Upper lobe of left lung (tissue), 6 donors: ENCODE data around the gene AKTIP. TPM values are rescaled to one million over a fixed set of nuclear protein-coding genes. Genes with fewer than 3 reads are reported as not detected.
"Not testable (repeated sequence)": the region's sequence is repeated elsewhere in the genome, so short reads cannot be mapped to it uniquely, and the experiment has no call there.

ENCODE experiments used
- ATAC-seq, 2 donors: fragments of 200-7000 bp; cut with Tn5 transposase; one replicate each; pipeline ENCODE4 v1.9.1; 2022; ENCODE audit warnings: mild to moderate bottlenecking in 2 of 2, moderate library complexity in 2 of 2; ENCODE audit not compliant: low FRiP score in 2 of 2
- DNase-seq, 2 donors: peaks; one replicate each; pipeline ENCODE4 v3.0.0-alpha.2; 2019 to 2020
- H3K27ac ChIP-seq, 4 donors: fragments of 200-600 bp; sonication (generic); one replicate each; pipeline ENCODE4 v1.5.1; 2016 to 2019
- H3K27me3 ChIP-seq, 4 donors: fragments of 200-600 bp; sonication (generic); one replicate each; pipeline ENCODE4 v1.5.1; 2017 to 2019
- H3K36me3 ChIP-seq, 4 donors: fragments of 200-600 bp; sonication (generic); one replicate each; pipeline ENCODE4 v1.5.1; 2016 to 2019
- H3K4me1 ChIP-seq, 4 donors: fragments of 200-600 bp; sonication (generic); one replicate each; pipeline ENCODE4 v1.5.1; 2018 to 2019
- H3K4me3 ChIP-seq, 4 donors: fragments of 200-600 bp; sonication (generic); one replicate each; pipeline ENCODE4 v1.5.1; 2017 to 2019; ENCODE audit warnings: mild to moderate bottlenecking in 2 of 4, moderate library complexity in 1 of 4
- H3K9me3 ChIP-seq, 4 donors: fragments of 200-600 bp; sonication (generic); one replicate each; pipeline ENCODE4 v1.5.1; 2018 to 2019
- CTCF ChIP-seq, 6 experiments: fragments of 450-650 bp in 4 of 6; fragments of 200-600 bp in 2 of 6; sonication (generic) in 2 of 6; IDR thresholded peaks; one replicate each; pipeline ENCODE4 v1.5.1; 2016 to 2019; ENCODE audit warnings: antibody characterized with exemption in 6 of 6
- EP300 ChIP-seq, 4 donors: sonication (generic); formaldehyde crosslinking; IDR thresholded peaks; one replicate each; pipeline ENCODE4 v1.5.1; 2017; ENCODE audit warnings: antibody characterized with exemption in 4 of 4, control low read depth in 2 of 4
- POLR2A ChIP-seq, 4 donors: fragments of 450-650 bp; IDR thresholded peaks; one replicate each; pipeline ENCODE4 v1.5.1; 2016 to 2017; ENCODE audit warnings: antibody characterized with exemption in 4 of 4, mild to moderate bottlenecking in 2 of 4
- POLR2AphosphoS5 ChIP-seq, 2 donors: sonication (generic); formaldehyde crosslinking; IDR thresholded peaks; one replicate each; pipeline ENCODE4 v1.5.1; 2017; ENCODE audit warnings: antibody characterized with exemption in 2 of 2
- WGBS, 2 donors: methylation state at CpG; one replicate each; pipeline ENCODE4 v1.1.5; 2017 to 2018; 5-methylcytosine and 5-hydroxymethylcytosine counted together
- total RNA-seq, 6 donors: library from RNA; depleted of rRNA in 4 of 6; stranded (reverse); fragments of >200 nt in 4 of 6; gene quantifications; one replicate each; pipeline versions ENCODE4 v1.1.0 to v1.2.1, GENCODE V29; 2016 to 2021
- donor health status: DM: no; HTN: no; CAD: no; lungs with moderate emphysema.
- donor health status: DM: no; HTN: yes; CAD: no; lungs with severe emphysema.

AKTIP gene
- total RNA-seq, 6 donors from 2014 or later, result 35.6 to 61.3 (median 47.0) TPM

GRCh38 chr16:53542283-53542682 lies 39.3 kb upstream of the AKTIP start:
- H3K4me1 ChIP-seq, result no peaks in the 10 kb centered on the region
- no peaks in the 10 kb centered on the region for H3K36me3 ChIP-seq
- no peak for ATAC-seq
- no peaks in the 10 kb centered on the region for H3K27me3 ChIP-seq
- H3K9me3 ChIP-seq, result no peaks in the 10 kb centered on the region
- no peak for TF ChIP-seq POLR2A (IDR thresholded peaks at IDR 0.05)
- no peak for TF ChIP-seq POLR2AphosphoS5 (IDR thresholded peaks at IDR 0.05)
- no peak for TF ChIP-seq EP300 (IDR thresholded peaks at IDR 0.05)
- no peak for TF ChIP-seq CTCF (IDR thresholded peaks at IDR 0.05)
- WGBS, 2 donors, result 55 to 62% methylated on average over 18 to 21 of the region's 21 CpGs
- no peak overlapping the region for H3K27ac ChIP-seq
- no peak overlapping the region for H3K4me3 ChIP-seq
- DNase-seq, result peak in 1 of 2 donors; percentile 76

- TF ChIP-seq EP300 (IDR thresholded peaks at IDR 0.05) (no peak), POLR2AphosphoS5 (IDR thresholded peaks at IDR 0.05) (no peak), POLR2A (IDR thresholded peaks at IDR 0.05) (no peak), CTCF (IDR thresholded peaks at IDR 0.05) (no peak)
- DNase-seq (no peak), ATAC-seq (no peak)
- no peaks in the 10 kb centered on the region for H3K36me3 ChIP-seq
- no peaks in the 10 kb centered on the region for H3K9me3 ChIP-seq
- 91 to 92% methylated on average over 8 to 9 of the region's 9 CpGs for WGBS, 2 donors
- no peaks in the 10 kb centered on the region for H3K27me3 ChIP-seq
- H3K27ac ChIP-seq, result no peak overlapping the region
- no peaks in the 10 kb centered on the region for H3K4me1 ChIP-seq
- H3K4me3 ChIP-seq, result no peak overlapping the region
Measured at GRCh38 chr16:53541326-53541725, 38.3 kb upstream of the AKTIP start.

- not testable (repeated sequence) for H3K36me3 ChIP-seq, H3K4me1 ChIP-seq, DNase-seq, H3K27ac ChIP-seq, H3K27me3 ChIP-seq, H3K9me3 ChIP-seq, ATAC-seq, H3K4me3 ChIP-seq
- WGBS, 2 donors, result 77 to 81% methylated on average over 13 of the region's 13 CpGs
Measured at GRCh38 chr16:53539759-53540718, 37.0 kb upstream of the AKTIP start.

GRCh38 chr16:53539346-53539745 lies 36.3 kb upstream of the AKTIP start:
- H3K36me3 ChIP-seq, H3K27ac ChIP-seq, H3K9me3 ChIP-seq, H3K27me3 ChIP-seq, H3K4me1 ChIP-seq, H3K4me3 ChIP-seq, ATAC-seq: not testable (repeated sequence)
- WGBS, 2 donors, result 96% methylated on average over 9 of the region's 27 CpGs; no CpG with 5 or more reads in 1 of the 2 donors
- DNase-seq, result peak in 1 of 2 donors; percentile 58

GRCh38 chr16:53537626-53538025 lies 34.6 kb upstream of the AKTIP start:
- Histone ChIP-seq H3K27me3 (no peaks in the 10 kb centered on the region), H3K4me3 (no peak overlapping the region), H3K4me1 (no peaks in the 10 kb centered on the region), H3K36me3 (no peaks in the 10 kb centered on the region), H3K9me3 (no peaks in the 10 kb centered on the region), H3K27ac (no peak overlapping the region)
- no peak for ATAC-seq
- 84 to 86% methylated on average over 5 of the region's 5 CpGs for WGBS, 2 donors
- no peak for DNase-seq
- no peak for TF ChIP-seq CTCF (IDR thresholded peaks at IDR 0.05)
- TF ChIP-seq POLR2AphosphoS5 (IDR thresholded peaks at IDR 0.05), result no peak
- no peak for TF ChIP-seq POLR2A (IDR thresholded peaks at IDR 0.05)
- TF ChIP-seq EP300 (IDR thresholded peaks at IDR 0.05), result no peak

GRCh38 chr16:53534206-53534605 lies 31.2 kb upstream of the AKTIP start:
- TF ChIP-seq POLR2A (IDR thresholded peaks at IDR 0.05) (no peak), EP300 (IDR thresholded peaks at IDR 0.05) (no peak), POLR2AphosphoS5 (IDR thresholded peaks at IDR 0.05) (no peak), CTCF (IDR thresholded peaks at IDR 0.05) (no peak)
- DNase-seq (no peak), ATAC-seq (no peak)
- H3K9me3 ChIP-seq, result no peaks in the 10 kb centered on the region
- H3K27me3 ChIP-seq, result no peaks in the 10 kb centered on the region
- H3K36me3 ChIP-seq, result no peaks in the 10 kb centered on the region
- H3K4me1 ChIP-seq, result no peaks in the 10 kb centered on the region
- WGBS, 2 donors, result 82 to 96% methylated on average over 2 of the region's 2 CpGs
- no peak overlapping the region for H3K4me3 ChIP-seq
- H3K27ac ChIP-seq, result no peak overlapping the region
